OCI-LY1 (cell line): Measurements from ENCODE around the gene MRPL58.

Source experiments
- H2AFZ ChIP-seq: fragments of 200-600 bp; sonication (generic), shearing (Covaris generic); 2 replicates; pipeline ENCODE4 v1.6.0; 2014; ENCODE audit warnings: antibody characterized with exemption, mild to moderate bottlenecking, low read length
- H3F3A ChIP-seq: fragments of 200-600 bp; sonication (generic), shearing (Covaris generic); 2 replicates; pipeline ENCODE4 v1.6.0; 2014; ENCODE audit warnings: mild to moderate bottlenecking, antibody characterized with exemption, low read length, moderate library complexity; ENCODE audit not compliant: insufficient read depth
- H3K27ac ChIP-seq: fragments of 200-600 bp; sonication (generic); 2 replicates; pipeline ENCODE4 v1.5.1; 2014; ENCODE audit warnings: low read length, mixed run types, mild to moderate bottlenecking, low read depth; ENCODE audit not compliant: poor library complexity, severe bottlenecking
- H3K27me3 ChIP-seq: fragments of 200-600 bp; sonication (generic); 2 replicates; pipeline ENCODE4 v1.6.0; 2014; ENCODE audit warnings: antibody characterized with exemption, mild to moderate bottlenecking, low read length, moderate library complexity; ENCODE audit not compliant: insufficient read depth
- H3K36me3 ChIP-seq: fragments of 200-600 bp; sonication (generic); 2 replicates; pipeline ENCODE4 v1.6.1; 2014; ENCODE audit warnings: mild to moderate bottlenecking, antibody characterized with exemption, low read length, moderate library complexity, mixed read lengths; ENCODE audit not compliant: insufficient read depth
- H3K4me1 ChIP-seq: fragments of 200-600 bp; sonication (generic); 2 replicates; pipeline ENCODE4 v1.5.1; 2014; ENCODE audit warnings: mild to moderate bottlenecking, low read length, moderate library complexity; ENCODE audit not compliant: insufficient read depth, severe bottlenecking
- H3K4me2 ChIP-seq: fragments of 200-600 bp; sonication (generic), shearing (Covaris generic); 2 replicates; pipeline ENCODE4 v1.6.1; 2014; ENCODE audit warnings: low read length
- H3K4me3 ChIP-seq: fragments of 200-600 bp; sonication (generic); 2 replicates; pipeline ENCODE4 v1.5.1; 2014; ENCODE audit warnings: low read length, low read depth, mild to moderate bottlenecking, mixed read lengths; ENCODE audit not compliant: poor library complexity, severe bottlenecking
- H3K79me2 ChIP-seq: fragments of 200-600 bp; shearing (Covaris generic); 2 replicates; pipeline ENCODE4 v1.6.1; 2016; ENCODE audit warnings: mixed run types, low read length, mixed read lengths; ENCODE audit not compliant: insufficient read depth
- H3K9ac ChIP-seq: fragments of 200-600 bp; sonication (generic), shearing (Covaris generic); 2 replicates; pipeline ENCODE4 v1.6.1; 2014; ENCODE audit warnings: mild to moderate bottlenecking, low read length, mixed read lengths
- H3K9me2 ChIP-seq: fragments of 200-600 bp; sonication (generic), shearing (Covaris generic); 2 replicates; pipeline ENCODE4 v1.6.1; 2014; ENCODE audit warnings: low read depth, mild to moderate bottlenecking, low read length, mixed read lengths
- H3K9me3 ChIP-seq: fragments of 200-600 bp; shearing (Covaris generic); 2 replicates; pipeline ENCODE4 v1.6.1; 2014; ENCODE audit warnings: low read length, mixed read lengths
- H4K20me1 ChIP-seq: fragments of 200-600 bp; sonication (generic), shearing (Covaris generic); 2 replicates; pipeline ENCODE4 v1.6.0; 2016; ENCODE audit warnings: mild to moderate bottlenecking, low read length; ENCODE audit not compliant: insufficient read depth
- EZH2 ChIP-seq: fragments of 200-600 bp; sonication (generic), shearing (Covaris generic); IDR thresholded peaks from 2 replicates; pipeline ENCODE4 v1.8.0; 2017; ENCODE audit warnings: borderline replicate concordance, mixed run types, mild to moderate bottlenecking, antibody characterized with exemption, low read length, moderate library complexity, mixed read lengths
- TF ChIP-seq, protein P1 (sequence below): fragments of 200-600 bp; sonication (generic), shearing (Covaris generic); IDR thresholded peaks from 2 replicates; pipeline ENCODE4 v1.5.1; 2017; ENCODE audit warnings: mild to moderate bottlenecking, antibody characterized with exemption, low read length, moderate library complexity, mixed read lengths

Gene MRPL58

DNA sequence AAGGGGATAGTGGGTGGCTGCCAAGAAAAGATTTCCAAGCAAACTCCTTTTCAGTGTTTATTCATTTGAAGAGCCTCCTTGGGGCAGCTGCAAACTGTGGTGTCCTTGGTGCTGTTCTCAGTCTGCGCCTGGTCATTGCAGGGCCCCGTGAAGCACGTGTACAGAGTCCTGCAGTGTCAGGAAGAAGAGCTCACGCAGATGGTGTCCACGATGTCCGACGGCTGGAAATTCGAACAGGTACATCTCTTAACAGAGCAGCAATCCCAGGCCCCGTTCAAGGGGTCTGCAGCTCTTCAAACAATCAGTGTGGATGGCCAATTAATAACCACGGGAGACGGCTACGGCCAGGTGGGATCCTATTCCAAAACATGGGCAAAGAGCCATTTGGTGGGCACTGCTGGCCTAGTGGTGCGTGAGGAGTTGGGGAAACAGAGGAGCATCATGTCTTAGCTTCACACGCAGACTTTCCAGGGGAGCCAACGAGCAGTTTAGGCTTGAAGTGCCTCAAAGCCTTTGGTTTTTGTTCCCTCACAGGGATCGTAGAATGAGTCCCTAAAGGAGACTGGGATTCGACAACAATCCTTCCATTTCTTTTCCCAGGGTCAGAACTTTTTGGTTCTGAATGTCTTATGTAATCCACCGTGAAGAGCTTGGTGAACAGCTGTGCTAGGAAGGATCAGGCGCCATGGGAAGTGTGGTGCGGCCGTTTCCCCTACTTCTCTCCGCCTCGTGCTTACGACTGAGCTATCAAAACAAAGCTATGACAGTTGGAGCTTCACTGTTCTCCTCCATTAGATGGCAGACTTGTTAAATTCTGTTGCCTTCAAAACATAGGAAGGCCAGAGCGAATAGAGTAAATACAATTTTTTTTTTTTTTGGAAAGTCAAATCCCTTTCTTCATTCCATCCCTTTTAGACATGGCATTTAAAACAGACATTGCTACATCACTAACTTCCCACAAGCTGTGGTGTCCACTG, 47.2 kb downstream of the MRPL58 start:
- H3K27ac ChIP-seq, result no peak overlapping the region
- no peaks in the 10 kb centered on the region for H3K79me2 ChIP-seq
- no peaks in the 10 kb centered on the region for H3K9me3 ChIP-seq
- TF ChIP-seq, protein P1, sequence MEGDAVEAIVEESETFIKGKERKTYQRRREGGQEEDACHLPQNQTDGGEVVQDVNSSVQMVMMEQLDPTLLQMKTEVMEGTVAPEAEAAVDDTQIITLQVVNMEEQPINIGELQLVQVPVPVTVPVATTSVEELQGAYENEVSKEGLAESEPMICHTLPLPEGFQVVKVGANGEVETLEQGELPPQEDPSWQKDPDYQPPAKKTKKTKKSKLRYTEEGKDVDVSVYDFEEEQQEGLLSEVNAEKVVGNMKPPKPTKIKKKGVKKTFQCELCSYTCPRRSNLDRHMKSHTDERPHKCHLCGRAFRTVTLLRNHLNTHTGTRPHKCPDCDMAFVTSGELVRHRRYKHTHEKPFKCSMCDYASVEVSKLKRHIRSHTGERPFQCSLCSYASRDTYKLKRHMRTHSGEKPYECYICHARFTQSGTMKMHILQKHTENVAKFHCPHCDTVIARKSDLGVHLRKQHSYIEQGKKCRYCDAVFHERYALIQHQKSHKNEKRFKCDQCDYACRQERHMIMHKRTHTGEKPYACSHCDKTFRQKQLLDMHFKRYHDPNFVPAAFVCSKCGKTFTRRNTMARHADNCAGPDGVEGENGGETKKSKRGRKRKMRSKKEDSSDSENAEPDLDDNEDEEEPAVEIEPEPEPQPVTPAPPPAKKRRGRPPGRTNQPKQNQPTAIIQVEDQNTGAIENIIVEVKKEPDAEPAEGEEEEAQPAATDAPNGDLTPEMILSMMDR, result peak; percentile 31; the same call in 1 of the 2 replicates
- no peak for TF ChIP-seq EZH2
- H2AFZ ChIP-seq, result no peak overlapping the region
- no peak overlapping the region for H3K4me2 ChIP-seq
- H3K27me3 ChIP-seq, result no peaks in the 10 kb centered on the region
- H4K20me1 ChIP-seq, result no peaks in the 10 kb centered on the region
- no peaks in the 10 kb centered on the region for H3K4me1 ChIP-seq
- peaks cover 38% of the 10 kb centered on the region for H3K36me3 ChIP-seq
- no peak overlapping the region for H3K4me3 ChIP-seq
- H3K9ac ChIP-seq, result no peak overlapping the region
- H3F3A ChIP-seq, result no peaks in the 10 kb centered on the region
- H3K9me2 ChIP-seq, result no peaks in the 10 kb centered on the region

DNA sequence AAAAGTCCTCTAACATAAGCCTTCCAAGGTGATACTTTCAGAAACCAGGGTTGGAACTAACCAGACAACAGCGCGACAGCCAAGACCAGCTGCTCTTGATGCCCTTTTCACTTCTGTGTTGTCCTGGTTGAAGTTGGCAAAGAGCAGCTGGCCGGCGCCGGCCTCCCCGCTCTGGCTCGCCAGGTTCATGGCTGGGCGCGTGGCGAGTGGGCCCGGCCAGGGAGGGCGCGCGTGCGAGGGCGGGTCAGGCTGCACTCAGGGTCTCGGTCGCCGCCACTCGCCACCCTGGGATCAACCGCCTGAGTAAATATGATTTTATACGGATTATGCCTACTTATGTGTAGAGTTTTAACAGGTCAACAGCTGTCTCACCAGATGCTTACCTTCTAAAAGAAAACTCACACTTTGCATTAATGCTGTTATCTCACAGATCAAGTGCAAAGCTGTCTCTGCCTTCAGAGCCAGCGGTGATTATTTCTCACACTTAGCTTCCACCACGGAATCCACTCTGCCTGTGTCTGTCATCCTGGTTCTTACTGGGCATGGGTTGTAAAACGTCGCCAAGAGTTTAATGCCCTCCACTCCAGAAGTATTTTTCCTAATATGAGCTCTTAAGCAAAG, 48.1 kb downstream of the MRPL58 start:
- no peak overlapping the region for H3K4me2 ChIP-seq
- H3K79me2 ChIP-seq, result no peaks in the 10 kb centered on the region
- no peaks in the 10 kb centered on the region for H3K9me2 ChIP-seq
- H3K4me1 ChIP-seq, result no peaks in the 10 kb centered on the region
- no peaks in the 10 kb centered on the region for H3K27me3 ChIP-seq
- H3K9ac ChIP-seq, result no peak overlapping the region
- H3F3A ChIP-seq, result no peaks in the 10 kb centered on the region
- H2AFZ ChIP-seq, result no peak overlapping the region
- TF ChIP-seq EZH2, result no peak
- TF ChIP-seq, protein P1, result no peak
- no peak overlapping the region for H3K27ac ChIP-seq
- H3K9me3 ChIP-seq, result no peaks in the 10 kb centered on the region
- H4K20me1 ChIP-seq, result no peaks in the 10 kb centered on the region
- no peak overlapping the region for H3K4me3 ChIP-seq
- peaks cover 38% of the 10 kb centered on the region for H3K36me3 ChIP-seq

- no peak overlapping the region for H3K4me3 ChIP-seq
- no peaks in the 10 kb centered on the region for H3K9me3 ChIP-seq
- no peak overlapping the region for H3K27ac ChIP-seq
- H3K36me3 ChIP-seq, result peaks cover 38% of the 10 kb centered on the region
- no peak overlapping the region for H3K9ac ChIP-seq
- no peaks in the 10 kb centered on the region for H3K9me2 ChIP-seq
- no peak overlapping the region for H2AFZ ChIP-seq
- no peaks in the 10 kb centered on the region for H3K4me1 ChIP-seq
- no peaks in the 10 kb centered on the region for H3K27me3 ChIP-seq
- no peaks in the 10 kb centered on the region for H4K20me1 ChIP-seq
- H3K79me2 ChIP-seq, result no peaks in the 10 kb centered on the region
- no peaks in the 10 kb centered on the region for H3F3A ChIP-seq
- TF ChIP-seq, protein P1, result no peak
- TF ChIP-seq EZH2, result no peak
- H3K4me2 ChIP-seq, result no peak overlapping the region
Observed at GRCh38 chr17:75061055-75061438, 48.6 kb downstream of the MRPL58 start.
